OCI-LY1 (cell line): ENCODE data around the gene USP36.

ENCODE experiments used
- H2AFZ ChIP-seq: fragments of 200-600 bp; sonication (generic), shearing (Covaris generic); 2 replicates; pipeline ENCODE4 v1.6.0; 2014; ENCODE audit warnings: antibody characterized with exemption, mild to moderate bottlenecking, low read length
- H3F3A ChIP-seq: fragments of 200-600 bp; sonication (generic), shearing (Covaris generic); 2 replicates; pipeline ENCODE4 v1.6.0; 2014; ENCODE audit warnings: mild to moderate bottlenecking, antibody characterized with exemption, low read length, moderate library complexity; ENCODE audit not compliant: insufficient read depth
- H3K27ac ChIP-seq: fragments of 200-600 bp; sonication (generic); 2 replicates; pipeline ENCODE4 v1.5.1; 2014; ENCODE audit warnings: low read length, mixed run types, mild to moderate bottlenecking, low read depth; ENCODE audit not compliant: poor library complexity, severe bottlenecking
- H3K27me3 ChIP-seq: fragments of 200-600 bp; sonication (generic); 2 replicates; pipeline ENCODE4 v1.6.0; 2014; ENCODE audit warnings: antibody characterized with exemption, mild to moderate bottlenecking, low read length, moderate library complexity; ENCODE audit not compliant: insufficient read depth
- H3K36me3 ChIP-seq: fragments of 200-600 bp; sonication (generic); 2 replicates; pipeline ENCODE4 v1.6.1; 2014; ENCODE audit warnings: mild to moderate bottlenecking, antibody characterized with exemption, low read length, moderate library complexity, mixed read lengths; ENCODE audit not compliant: insufficient read depth
- H3K4me1 ChIP-seq: fragments of 200-600 bp; sonication (generic); 2 replicates; pipeline ENCODE4 v1.5.1; 2014; ENCODE audit warnings: mild to moderate bottlenecking, low read length, moderate library complexity; ENCODE audit not compliant: insufficient read depth, severe bottlenecking
- H3K4me2 ChIP-seq: fragments of 200-600 bp; sonication (generic), shearing (Covaris generic); 2 replicates; pipeline ENCODE4 v1.6.1; 2014; ENCODE audit warnings: low read length
- H3K4me3 ChIP-seq: fragments of 200-600 bp; sonication (generic); 2 replicates; pipeline ENCODE4 v1.5.1; 2014; ENCODE audit warnings: low read length, low read depth, mild to moderate bottlenecking, mixed read lengths; ENCODE audit not compliant: poor library complexity, severe bottlenecking
- H3K79me2 ChIP-seq: fragments of 200-600 bp; shearing (Covaris generic); 2 replicates; pipeline ENCODE4 v1.6.1; 2016; ENCODE audit warnings: mixed run types, low read length, mixed read lengths; ENCODE audit not compliant: insufficient read depth
- H3K9ac ChIP-seq: fragments of 200-600 bp; sonication (generic), shearing (Covaris generic); 2 replicates; pipeline ENCODE4 v1.6.1; 2014; ENCODE audit warnings: mild to moderate bottlenecking, low read length, mixed read lengths
- H3K9me2 ChIP-seq: fragments of 200-600 bp; sonication (generic), shearing (Covaris generic); 2 replicates; pipeline ENCODE4 v1.6.1; 2014; ENCODE audit warnings: low read depth, mild to moderate bottlenecking, low read length, mixed read lengths
- H3K9me3 ChIP-seq: fragments of 200-600 bp; shearing (Covaris generic); 2 replicates; pipeline ENCODE4 v1.6.1; 2014; ENCODE audit warnings: low read length, mixed read lengths
- H4K20me1 ChIP-seq: fragments of 200-600 bp; sonication (generic), shearing (Covaris generic); 2 replicates; pipeline ENCODE4 v1.6.0; 2016; ENCODE audit warnings: mild to moderate bottlenecking, low read length; ENCODE audit not compliant: insufficient read depth
- CTCF ChIP-seq: fragments of 200-600 bp; sonication (generic), shearing (Covaris generic); IDR thresholded peaks from 2 replicates; pipeline ENCODE4 v1.5.1; 2017; ENCODE audit warnings: mild to moderate bottlenecking, antibody characterized with exemption, low read length, moderate library complexity, mixed read lengths
- EZH2 ChIP-seq: fragments of 200-600 bp; sonication (generic), shearing (Covaris generic); IDR thresholded peaks from 2 replicates; pipeline ENCODE4 v1.8.0; 2017; ENCODE audit warnings: borderline replicate concordance, mixed run types, mild to moderate bottlenecking, antibody characterized with exemption, low read length, moderate library complexity, mixed read lengths

The USP36 gene

DNA sequence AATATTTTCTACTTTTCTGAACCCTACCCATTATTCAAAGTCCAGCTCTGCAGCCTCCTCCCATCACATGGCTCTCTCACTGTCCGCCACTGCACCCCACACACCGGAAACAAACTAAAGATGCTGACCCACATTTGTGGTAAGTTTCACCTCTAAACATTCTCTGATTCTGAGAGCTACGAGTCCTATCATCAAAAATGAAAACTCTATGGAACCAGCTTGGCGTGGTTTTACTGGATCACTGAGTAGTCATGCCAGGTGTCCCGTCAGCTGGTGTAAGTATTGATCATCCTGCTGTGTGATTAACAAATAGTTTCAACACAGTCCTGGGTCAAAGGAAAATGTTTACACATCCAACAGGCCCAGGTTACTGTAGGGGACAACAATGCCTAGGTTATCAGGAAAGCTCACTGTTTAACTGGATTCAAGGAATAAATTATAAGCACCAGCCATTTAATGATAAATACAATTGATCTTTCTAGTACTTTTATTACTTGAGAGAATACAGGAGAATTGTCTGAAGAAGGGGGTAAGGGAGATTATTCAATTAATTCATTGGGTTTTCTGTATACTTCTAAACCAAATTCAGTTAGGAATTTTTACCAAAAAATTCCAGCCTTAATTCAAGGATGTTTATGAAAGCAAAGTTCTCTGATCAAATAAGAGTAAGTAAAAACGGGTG, 92.4 kb downstream of the USP36 start:
- Histone ChIP-seq H4K20me1 (no peaks in the 10 kb centered on the region), H3K9ac (no peak overlapping the region), H3K9me3 (no peaks in the 10 kb centered on the region), H2AFZ (no peak overlapping the region), H3F3A (no peaks in the 10 kb centered on the region), H3K36me3 (no peaks in the 10 kb centered on the region), H3K79me2 (no peaks in the 10 kb centered on the region), H3K4me2 (no peak overlapping the region), H3K27me3 (no peaks in the 10 kb centered on the region; the same call in 1 of the 2 replicates), H3K4me1 (peaks cover 3% of the 10 kb centered on the region), H3K9me2 (no peaks in the 10 kb centered on the region), H3K27ac (no peak overlapping the region), H3K4me3 (no peak overlapping the region)
- TF ChIP-seq EZH2, result no peak
- TF ChIP-seq CTCF, result no peak

GRCh38 chr17:78747488-78747887, 93.1 kb downstream of the USP36 start:
- H4K20me1 ChIP-seq, result no peaks in the 10 kb centered on the region
- no peaks in the 10 kb centered on the region for H3K9me2 ChIP-seq
- no peaks in the 10 kb centered on the region for H3K9me3 ChIP-seq
- TF ChIP-seq EZH2 (no peak), CTCF (no peak)
- no peaks in the 10 kb centered on the region; the same call in 1 of the 2 replicates for H3K27me3 ChIP-seq
- no peak overlapping the region for H3K4me3 ChIP-seq
- peaks cover 3% of the 10 kb centered on the region for H3K4me1 ChIP-seq
- H3K9ac ChIP-seq, result no peak overlapping the region
- no peaks in the 10 kb centered on the region for H3F3A ChIP-seq
- H3K27ac ChIP-seq, result no peak overlapping the region
- H3K4me2 ChIP-seq, result no peak overlapping the region
- no peak overlapping the region for H2AFZ ChIP-seq
- H3K79me2 ChIP-seq, result no peaks in the 10 kb centered on the region
- H3K36me3 ChIP-seq, result no peaks in the 10 kb centered on the region

DNA sequence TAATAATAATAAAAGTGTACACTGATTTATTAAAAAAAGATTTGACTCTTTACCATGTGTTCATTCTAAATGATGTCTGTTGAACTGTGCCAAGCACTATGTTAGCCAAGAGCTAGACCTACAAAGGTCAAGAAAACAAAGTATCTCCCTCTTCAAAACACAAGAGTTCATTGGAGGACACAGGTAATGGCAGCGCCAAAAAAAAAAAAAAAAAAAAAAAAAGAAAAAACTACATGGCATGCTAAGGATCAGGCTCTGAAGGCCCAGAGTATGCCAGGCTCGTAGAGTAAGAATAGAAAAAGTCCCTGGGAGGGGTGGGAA, 93.7 kb downstream of the USP36 start:
- Histone ChIP-seq H2AFZ (no peak overlapping the region), H3K4me2 (no peak overlapping the region), H3K27me3 (no peaks in the 10 kb centered on the region), H3K9ac (no peak overlapping the region), H3F3A (no peaks in the 10 kb centered on the region), H3K9me2 (no peaks in the 10 kb centered on the region), H3K27ac (no peak overlapping the region), H3K9me3 (no peaks in the 10 kb centered on the region), H3K79me2 (no peaks in the 10 kb centered on the region), H4K20me1 (no peaks in the 10 kb centered on the region), H3K4me1 (peaks cover 3% of the 10 kb centered on the region), H3K4me3 (no peak overlapping the region), H3K36me3 (no peaks in the 10 kb centered on the region)
- TF ChIP-seq EZH2 (no peak), CTCF (no peak)
